Measurements from ENCODE around the gene SIRT3.

The SIRT3 gene

GRCh38 chr11:253160-253885 is 17.2 kb upstream of the SIRT3 start:
- DNase-seq (ENCODE audit: low read depth), result no peak
- H3K4me3 ChIP-seq (ENCODE audit: low read depth, low read length), result no peak overlapping the region
- TF ChIP-seq, protein P1, sequence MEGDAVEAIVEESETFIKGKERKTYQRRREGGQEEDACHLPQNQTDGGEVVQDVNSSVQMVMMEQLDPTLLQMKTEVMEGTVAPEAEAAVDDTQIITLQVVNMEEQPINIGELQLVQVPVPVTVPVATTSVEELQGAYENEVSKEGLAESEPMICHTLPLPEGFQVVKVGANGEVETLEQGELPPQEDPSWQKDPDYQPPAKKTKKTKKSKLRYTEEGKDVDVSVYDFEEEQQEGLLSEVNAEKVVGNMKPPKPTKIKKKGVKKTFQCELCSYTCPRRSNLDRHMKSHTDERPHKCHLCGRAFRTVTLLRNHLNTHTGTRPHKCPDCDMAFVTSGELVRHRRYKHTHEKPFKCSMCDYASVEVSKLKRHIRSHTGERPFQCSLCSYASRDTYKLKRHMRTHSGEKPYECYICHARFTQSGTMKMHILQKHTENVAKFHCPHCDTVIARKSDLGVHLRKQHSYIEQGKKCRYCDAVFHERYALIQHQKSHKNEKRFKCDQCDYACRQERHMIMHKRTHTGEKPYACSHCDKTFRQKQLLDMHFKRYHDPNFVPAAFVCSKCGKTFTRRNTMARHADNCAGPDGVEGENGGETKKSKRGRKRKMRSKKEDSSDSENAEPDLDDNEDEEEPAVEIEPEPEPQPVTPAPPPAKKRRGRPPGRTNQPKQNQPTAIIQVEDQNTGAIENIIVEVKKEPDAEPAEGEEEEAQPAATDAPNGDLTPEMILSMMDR (IDR thresholded peaks at IDR 0.05; ENCODE audit: control insufficient read depth, extremely low read depth, insufficient read depth), result no peak

- DNase-seq (ENCODE audit: low read depth), result no peak
- H3K4me3 ChIP-seq (ENCODE audit: low read depth, low read length), result no peak overlapping the region
- TF ChIP-seq, protein P1 (IDR thresholded peaks at IDR 0.05; ENCODE audit: control insufficient read depth, extremely low read depth, insufficient read depth), result no peak
Observed at GRCh38 chr11:252666-253065, 16.5 kb upstream of the SIRT3 start.

- no peak overlapping the region for H3K4me3 ChIP-seq (ENCODE audit: low read depth, low read length)
- TF ChIP-seq, protein P1 (IDR thresholded peaks at IDR 0.05; ENCODE audit: control insufficient read depth, extremely low read depth, insufficient read depth), result no peak
- DNase-seq (ENCODE audit: low read depth), result no peak
Observed at GRCh38 chr11:251550-251949, 15.4 kb upstream of the SIRT3 start.

GRCh38 chr11:250740-251299 is 14.7 kb upstream of the SIRT3 start:
- DNase-seq (ENCODE audit: low read depth), result no peak
- TF ChIP-seq, protein P1 (IDR thresholded peaks at IDR 0.05; ENCODE audit: control insufficient read depth, extremely low read depth, insufficient read depth), result peak; percentile 53
- no peak overlapping the region for H3K4me3 ChIP-seq (ENCODE audit: low read depth, low read length)

DNA sequence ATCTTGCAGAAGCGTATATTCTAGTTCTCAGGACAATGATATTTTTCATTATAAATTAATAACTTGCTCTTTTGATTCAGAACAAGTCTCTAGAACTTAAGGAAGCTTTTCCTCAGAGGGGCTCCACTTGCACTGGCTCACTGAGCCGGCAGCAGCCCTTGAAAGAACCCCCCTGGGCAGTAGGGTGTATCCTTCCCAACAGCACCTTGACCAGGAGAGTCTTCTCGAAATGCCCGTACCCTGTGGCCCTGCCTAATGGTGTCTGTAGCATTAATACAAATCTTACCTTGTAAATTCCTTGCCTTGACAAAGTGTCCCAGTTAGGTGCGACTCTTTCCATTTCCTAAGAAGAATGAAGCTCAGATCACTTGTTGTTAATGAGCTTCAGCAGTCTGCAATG is 14.1 kb upstream of the SIRT3 start:
- no peak for DNase-seq (ENCODE audit: low read depth)
- TF ChIP-seq, protein P1 (IDR thresholded peaks at IDR 0.05; ENCODE audit: control insufficient read depth, extremely low read depth, insufficient read depth), result no peak
- H3K4me3 ChIP-seq (ENCODE audit: low read depth, low read length), result no peak overlapping the region

- no peak for DNase-seq (ENCODE audit: low read depth)
- TF ChIP-seq, protein P1 (IDR thresholded peaks at IDR 0.05; ENCODE audit: control insufficient read depth, extremely low read depth, insufficient read depth), result no peak
- no peak overlapping the region for H3K4me3 ChIP-seq (ENCODE audit: low read depth, low read length)
Observed at GRCh38 chr11:249062-249461, 12.9 kb upstream of the SIRT3 start.

- no peak overlapping the region for H3K4me3 ChIP-seq (ENCODE audit: low read depth, low read length)
- no peak for DNase-seq (ENCODE audit: low read depth)
- TF ChIP-seq, protein P1 (IDR thresholded peaks at IDR 0.05; ENCODE audit: control insufficient read depth, extremely low read depth, insufficient read depth), result no peak
Observed at GRCh38 chr11:244376-244775, 8.2 kb upstream of the SIRT3 start.
